SU-DHL-6 (cell line): ENCODE data around the gene MMP21.

Experiments
- EZH2phosphoT487 ChIP-seq: fragments of 200-600 bp; sonication (generic), shearing (Covaris generic); conservative IDR thresholded peaks from 2 replicates; pipeline ENCODE4 v1.6.1; 2018; ENCODE audit warnings: mild to moderate bottlenecking, antibody characterized with exemption, low read length, moderate library complexity, mixed read lengths
- TF ChIP-seq, protein P1 (sequence below): fragments of 200-600 bp; sonication (generic); IDR thresholded peaks from one replicate; pipeline ENCODE4 v1.5.1; 2017; ENCODE audit warnings: antibody characterized with exemption, mild to moderate bottlenecking, low read length, moderate library complexity; ENCODE audit not compliant: insufficient read depth, poor library complexity, severe bottlenecking

DNA sequence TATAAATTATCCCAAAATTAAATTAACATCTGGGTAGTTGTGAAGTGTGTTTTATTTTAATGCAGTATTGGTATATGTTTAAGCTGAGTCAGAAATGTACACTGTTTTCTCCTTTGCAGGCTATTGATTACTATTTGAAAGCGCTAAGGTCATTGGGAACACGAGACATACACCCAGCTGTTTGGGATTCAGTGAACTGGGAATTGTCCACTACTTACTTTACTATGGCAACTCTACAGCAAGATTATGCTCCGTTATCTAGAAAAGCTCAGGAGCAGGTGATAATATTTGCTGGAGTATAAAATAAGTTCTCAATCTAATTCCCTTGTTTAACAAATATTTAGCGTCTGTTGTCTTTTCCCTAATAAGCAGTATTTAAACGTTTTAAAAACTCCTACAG lies 28.2 kb downstream of the MMP21 start:
- TF ChIP-seq, protein P1, sequence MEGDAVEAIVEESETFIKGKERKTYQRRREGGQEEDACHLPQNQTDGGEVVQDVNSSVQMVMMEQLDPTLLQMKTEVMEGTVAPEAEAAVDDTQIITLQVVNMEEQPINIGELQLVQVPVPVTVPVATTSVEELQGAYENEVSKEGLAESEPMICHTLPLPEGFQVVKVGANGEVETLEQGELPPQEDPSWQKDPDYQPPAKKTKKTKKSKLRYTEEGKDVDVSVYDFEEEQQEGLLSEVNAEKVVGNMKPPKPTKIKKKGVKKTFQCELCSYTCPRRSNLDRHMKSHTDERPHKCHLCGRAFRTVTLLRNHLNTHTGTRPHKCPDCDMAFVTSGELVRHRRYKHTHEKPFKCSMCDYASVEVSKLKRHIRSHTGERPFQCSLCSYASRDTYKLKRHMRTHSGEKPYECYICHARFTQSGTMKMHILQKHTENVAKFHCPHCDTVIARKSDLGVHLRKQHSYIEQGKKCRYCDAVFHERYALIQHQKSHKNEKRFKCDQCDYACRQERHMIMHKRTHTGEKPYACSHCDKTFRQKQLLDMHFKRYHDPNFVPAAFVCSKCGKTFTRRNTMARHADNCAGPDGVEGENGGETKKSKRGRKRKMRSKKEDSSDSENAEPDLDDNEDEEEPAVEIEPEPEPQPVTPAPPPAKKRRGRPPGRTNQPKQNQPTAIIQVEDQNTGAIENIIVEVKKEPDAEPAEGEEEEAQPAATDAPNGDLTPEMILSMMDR, result no peak
- TF ChIP-seq EZH2phosphoT487, result no peak
